Umbilical cord (tissue), 2 donors: ENCODE measurements around the gene CAMKK2. TPM values are rescaled to one million over a fixed set of nuclear protein-coding genes. Genes with fewer than 3 reads are reported as not detected.

Source experiments
- DNase-seq: peaks from one replicate; pipeline ENCODE4 v3.0.0-alpha.2; 2015; ENCODE audit warnings: low spot score
- total RNA-seq: library from RNA; depleted of rRNA; stranded (reverse); fragments of >200 nt; gene quantifications from one replicate; pipeline ENCODE4 v1.2.3, GENCODE V29; 2014; ENCODE audit warnings: low replicate concordance; ENCODE audit not compliant: insufficient read depth

CAMKK2 gene
- total RNA-seq, 1 donor from 2014 or later = 16.9 TPM

GRCh38 chr12:121279071-121279375, 17.5 kb downstream of the CAMKK2 start:
- no peak for DNase-seq

- DNase-seq = no peak
Observed at GRCh38 chr12:121278169-121279070, 18.1 kb downstream of the CAMKK2 start.

DNA sequence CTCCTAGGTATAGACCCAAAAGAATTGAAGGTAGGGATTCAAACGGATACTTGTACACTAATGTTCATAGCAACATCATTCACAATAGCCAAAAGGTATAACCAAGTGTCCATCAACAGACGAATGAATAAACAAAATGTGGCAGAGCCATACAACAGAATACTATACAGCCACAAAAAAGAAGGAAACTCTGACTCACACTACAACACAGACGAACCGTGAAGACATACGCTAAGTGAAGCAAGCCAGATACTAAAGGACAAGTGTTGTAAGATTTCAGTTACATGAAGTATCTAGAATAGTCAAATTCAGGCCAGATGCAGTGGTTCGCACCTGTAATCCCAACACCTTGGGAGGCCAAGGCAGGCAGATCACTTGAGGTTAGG, 19.1 kb downstream of the CAMKK2 start:
- no peak for DNase-seq

- no peak for DNase-seq
Observed at GRCh38 chr12:121274036-121274763, 22.3 kb downstream of the CAMKK2 start.

GRCh38 chr12:121273364-121273896, 23.1 kb downstream of the CAMKK2 start:
- DNase-seq = no peak

DNA sequence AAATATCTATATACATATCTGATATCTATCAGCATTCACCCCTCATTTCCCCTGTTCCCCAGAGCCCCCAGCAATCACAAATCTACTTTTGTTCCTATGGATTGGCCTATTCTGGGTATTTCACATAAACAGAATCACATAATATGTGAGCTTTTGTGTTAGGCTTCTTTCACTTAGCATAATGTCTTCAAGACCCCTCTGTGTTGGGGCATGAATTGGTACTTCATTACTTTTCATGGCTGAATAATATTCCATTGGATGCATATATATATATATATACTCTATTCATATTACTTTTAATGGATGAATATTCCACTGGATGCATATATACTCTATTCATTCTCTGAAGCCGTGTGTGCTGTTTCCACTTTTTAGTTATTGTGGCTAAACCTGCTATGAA, 28.7 kb downstream of the CAMKK2 start:
- no peak for DNase-seq

GRCh38 chr12:121264951-121265515, 31.5 kb downstream of the CAMKK2 start:
- DNase-seq = no peak

DNA sequence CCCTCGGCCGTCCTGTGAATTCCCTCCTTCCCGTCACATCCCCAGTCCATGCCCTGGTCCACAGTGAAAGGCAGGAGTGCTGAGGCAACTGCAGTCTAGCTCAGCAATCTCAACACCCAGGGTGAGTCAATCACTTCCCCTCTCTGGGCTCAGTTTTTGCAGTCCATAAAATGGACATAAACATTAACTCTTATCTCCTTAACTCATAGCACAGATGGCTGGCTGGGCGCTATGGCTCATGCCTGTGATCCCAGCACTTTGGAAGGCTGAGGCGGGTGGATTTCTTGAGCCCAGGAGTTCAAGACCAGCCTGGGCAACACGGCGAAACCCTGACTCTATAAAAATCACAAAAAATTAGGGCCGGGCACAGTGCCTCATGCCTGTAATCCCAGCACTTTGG, 32.4 kb downstream of the CAMKK2 start:
- DNase-seq = no peak

DNA sequence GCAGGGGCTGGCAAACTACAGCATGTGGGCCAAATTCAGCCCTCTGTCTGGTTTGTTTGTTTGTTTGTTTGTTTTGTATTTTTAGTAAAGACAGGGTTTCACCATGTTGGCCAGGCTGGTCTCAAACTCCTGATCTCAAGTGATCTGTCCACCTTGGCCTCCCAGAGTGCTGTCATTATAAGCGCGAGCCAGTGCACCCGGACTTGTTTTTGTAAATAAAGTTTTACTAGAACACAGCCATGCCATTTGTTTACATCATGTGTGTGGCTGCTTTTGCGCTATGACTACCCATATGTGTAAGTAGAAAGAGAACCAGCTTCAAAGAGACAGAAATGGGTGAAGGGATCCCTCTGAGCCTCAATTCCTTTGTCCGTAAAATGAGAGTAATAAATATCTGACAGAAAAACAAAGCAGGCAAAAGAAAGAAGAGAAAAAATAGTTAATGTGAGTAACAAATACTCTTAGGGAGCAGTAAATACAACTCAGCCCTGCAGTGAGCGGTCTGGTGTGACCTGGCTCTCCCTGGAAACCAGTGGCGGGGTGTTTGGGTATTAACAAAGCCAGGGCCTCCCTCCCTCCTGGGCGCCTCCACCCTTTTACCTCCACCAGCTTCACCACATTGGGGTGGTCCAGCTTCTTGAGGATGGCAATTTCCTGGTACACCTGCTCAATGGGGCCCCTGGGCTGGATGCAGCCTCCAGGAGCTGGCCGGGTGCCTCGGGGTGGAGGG, 33.1 kb downstream of the CAMKK2 start:
- DNase-seq = no peak

DNA sequence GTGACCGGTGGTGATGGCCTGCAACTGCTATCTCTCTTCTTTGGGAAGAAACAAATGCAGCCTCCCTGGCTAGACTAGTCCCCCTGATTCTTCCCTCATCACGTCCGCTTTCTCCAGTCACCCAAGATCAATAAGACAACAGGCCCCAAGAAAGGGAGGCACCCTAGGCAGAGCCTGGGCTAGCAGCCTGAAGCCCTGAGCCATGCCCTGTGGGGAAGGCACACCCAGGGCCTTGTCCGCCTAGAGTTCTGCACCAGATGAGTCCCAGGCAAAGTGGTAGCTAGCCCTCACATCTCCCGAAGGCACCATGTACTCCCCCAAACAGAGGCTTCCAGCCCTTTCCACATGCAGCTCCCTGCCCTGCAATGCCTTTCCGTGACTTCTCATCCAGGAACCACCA, 35.1 kb downstream of the CAMKK2 start:
- DNase-seq = no peak

DNA sequence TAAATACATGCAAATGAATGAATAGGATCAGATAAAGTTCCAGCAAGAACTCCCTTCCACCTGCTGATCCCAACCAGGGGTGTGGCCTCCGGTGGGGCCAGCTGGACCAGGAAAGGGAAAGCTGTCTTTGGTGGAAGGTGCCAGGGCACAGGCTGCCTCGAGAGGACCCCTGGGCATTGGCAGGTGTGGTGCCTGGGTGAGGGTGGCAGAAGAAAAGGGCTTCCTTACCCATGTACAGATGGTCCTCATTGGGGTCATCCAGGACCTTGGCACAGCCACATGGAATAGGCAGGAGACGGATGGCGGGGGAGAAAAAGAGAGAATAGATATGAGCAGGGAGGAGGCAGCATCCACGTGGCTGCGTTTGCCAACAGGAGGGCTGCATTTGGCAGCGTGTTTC, 36.4 kb downstream of the CAMKK2 start:
- DNase-seq = no peak

GRCh38 chr12:121259074-121259473, 37.4 kb downstream of the CAMKK2 start:
- DNase-seq = no peak

- peak; percentile 77 for DNase-seq
Observed at GRCh38 chr12:121257704-121258449, 38.6 kb downstream of the CAMKK2 start.

GRCh38 chr12:121255433-121255832, 41.1 kb downstream of the CAMKK2 start:
- DNase-seq = no peak

- DNase-seq = no peak
Observed at GRCh38 chr12:121253638-121254335, 42.7 kb downstream of the CAMKK2 start.

- DNase-seq = no peak
Observed at GRCh38 chr12:121252712-121253345, 43.7 kb downstream of the CAMKK2 start.

DNA sequence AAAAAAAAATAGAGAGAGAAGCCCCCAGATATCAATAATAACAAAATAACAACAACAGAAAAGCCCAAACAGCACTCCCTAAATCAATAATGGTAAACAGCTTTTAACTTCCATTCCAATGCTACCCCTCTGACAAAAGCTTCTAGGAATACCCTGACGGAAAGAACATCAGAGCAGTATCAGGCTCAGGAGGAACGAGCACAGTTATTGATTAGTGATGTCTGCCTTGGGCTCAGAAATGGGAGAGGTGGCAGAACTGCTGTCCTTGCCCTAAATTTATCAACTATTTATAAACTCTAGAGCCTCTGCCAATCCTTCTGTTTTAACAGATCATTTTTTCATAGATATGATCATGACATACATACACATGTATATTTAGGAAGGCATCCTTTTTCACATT, 44.7 kb downstream of the CAMKK2 start:
- no peak for DNase-seq

DNA sequence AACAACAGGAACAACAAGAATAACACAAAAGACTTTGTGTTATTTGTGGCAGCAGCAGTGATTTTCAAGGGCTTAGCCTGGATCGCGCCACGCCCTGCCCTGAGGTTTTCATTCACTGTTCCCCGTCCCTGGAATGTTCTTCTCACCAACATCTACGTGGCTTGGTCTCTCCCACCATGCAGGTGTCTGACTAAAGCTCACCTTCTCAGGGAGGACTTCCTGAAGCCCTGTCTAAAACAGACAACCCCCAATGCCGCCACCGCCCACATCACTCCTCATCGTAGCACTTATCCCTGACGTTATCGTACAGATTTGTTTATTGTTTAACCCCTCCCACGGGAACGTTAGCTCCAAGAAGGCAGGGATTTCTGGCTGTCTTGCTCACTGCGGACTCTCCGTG, 46.1 kb downstream of the CAMKK2 start:
- DNase-seq = no peak

- DNase-seq = no peak
Observed at GRCh38 chr12:121248622-121249021, 47.9 kb downstream of the CAMKK2 start.
